Left renal cortex interstitium (tissue), 4 donors: Measurements from ENCODE around the gene TRAK2. TPM values are rescaled to one million over a fixed set of nuclear protein-coding genes. Genes with fewer than 3 reads are reported as not detected.

Experiments
- polyA plus RNA-seq, 4 donors: library from polyadenylated mRNA; unstranded; fragments of 120-200 nt; gene quantifications; one replicate each; pipeline ENCODE4 v1.2.1, GENCODE V29; 2013; ENCODE audit not compliant: insufficient read length in 4 of 4

The TRAK2 gene
- polyA plus RNA-seq, 4 donors = 37.4 to 46.8 (median 41.7) TPM

Other genes with a start within 250 kb of the TRAK2 start
- 10 to 100 TPM; 11.2 to 21.0 (median 12.6) TPM for gene CASP8, start 190.9 kb downstream of the TRAK2 start, polyA plus RNA-seq
- 1 to 10 TPM in 3 of 4 donors, under 1 TPM in 1; 0.48 to 4.9 (median 2.2) TPM for gene FLACC1, start 94.1 kb downstream of the TRAK2 start, polyA plus RNA-seq
- 100 to 1,000 TPM in 1 of 4 donors, 10 to 100 TPM in 3; 69.0 to 105 (median 79.4) TPM for gene STRADB, start 282 bp upstream of the TRAK2 start, polyA plus RNA-seq
- 10 to 100 TPM; 45.0 to 60.1 (median 54.1) TPM for gene TMEM237, start 192.0 kb upstream of the TRAK2 start, polyA plus RNA-seq
- gene MPP4, start 247.2 kb upstream of the TRAK2 start, polyA plus RNA-seq = under 1 TPM; 0.08 to 0.35 (median 0.23) TPM